Measurements from ENCODE around the gene SLIT2.
A peak's percentile ranks its signal among the peaks of the same experiment; 100 is the strongest.

GRCh38 chr4:20248155-20248558 is 3.5 kb upstream of the SLIT2 start:
- TF ChIP-seq CTCF (IDR thresholded peaks at IDR 0.05; ENCODE audit: low read depth, low read length) (peak; percentile 77), MAX (IDR thresholded peaks at IDR 0.05; ENCODE audit: low read depth, low read length) (no peak), POLR2A (IDR thresholded peaks at IDR 0.05; ENCODE audit: extremely low read depth, insufficient read length) (no peak), MYC (IDR thresholded peaks at IDR 0.05; ENCODE audit: low read depth, low read length) (no peak)
